IPS-20b (cell line): ENCODE measurements around the gene MYO1G.

Experiments
- H3K27ac ChIP-seq: one replicate; pipeline ENCODE4 v1.5.1; 2013; ENCODE audit warnings: low read length
- H3K27me3 ChIP-seq: 2 replicates; pipeline ENCODE4 v1.6.1; 2013; ENCODE audit warnings: mild to moderate bottlenecking, low read length, inconsistent platforms; ENCODE audit not compliant: insufficient read depth
- H3K36me3 ChIP-seq: 2 replicates; pipeline ENCODE4 v1.6.1; 2013; ENCODE audit warnings: low read depth, mild to moderate bottlenecking, inconsistent platforms, low read length, moderate library complexity; ENCODE audit not compliant: insufficient read depth
- H3K4me1 ChIP-seq: 2 replicates; pipeline ENCODE4 v1.6.1; 2013; ENCODE audit warnings: mild to moderate bottlenecking, control low read depth, inconsistent platforms, low read length, moderate library complexity; ENCODE audit not compliant: insufficient read depth
- H3K4me3 ChIP-seq: 2 replicates; pipeline ENCODE4 v1.5.1; 2013; ENCODE audit warnings: mild to moderate bottlenecking, low read length, inconsistent platforms
- H3K9ac ChIP-seq: 2 replicates; pipeline ENCODE4 v1.6.1; 2013; ENCODE audit warnings: low read depth, mild to moderate bottlenecking, inconsistent platforms, low read length, moderate library complexity
- H3K9me3 ChIP-seq: 2 replicates; pipeline ENCODE4 v1.6.1; 2013; ENCODE audit warnings: mild to moderate bottlenecking, low read depth, low read length, inconsistent platforms; ENCODE audit not compliant: insufficient read depth

The MYO1G gene

DNA sequence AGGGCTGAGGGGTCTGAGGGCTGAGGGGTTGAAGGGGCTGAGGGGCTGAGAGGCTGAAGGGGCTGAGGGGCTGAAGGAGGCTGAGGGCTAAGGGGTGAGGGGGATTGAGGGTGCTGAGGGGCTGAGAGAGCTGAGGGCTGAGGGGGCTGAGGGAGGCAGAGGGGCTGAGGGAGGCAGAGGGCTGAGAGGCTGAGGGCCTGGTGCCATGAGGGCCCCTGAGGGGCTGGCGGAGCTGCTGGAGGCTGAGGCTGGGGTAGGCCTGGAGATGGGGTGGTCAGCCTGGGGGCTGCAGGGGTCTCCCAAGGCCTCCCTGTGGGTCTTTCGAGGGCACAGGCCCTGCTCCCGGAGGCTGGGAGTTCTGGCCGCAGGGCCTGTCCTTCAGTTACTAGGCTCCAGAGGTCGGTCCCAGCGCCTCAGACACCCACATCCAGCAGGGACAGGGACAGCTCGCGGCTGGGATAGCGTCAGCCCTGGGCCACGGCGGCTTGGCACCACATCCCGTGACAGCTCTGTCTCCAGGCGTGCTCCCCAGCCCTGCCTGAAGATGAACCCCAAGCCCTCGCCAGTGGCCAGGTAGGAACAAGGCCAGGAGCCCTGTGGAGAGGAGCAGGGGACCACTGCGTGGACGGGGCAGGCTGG is 16.9 kb downstream of the MYO1G start:
- Histone ChIP-seq H3K4me3 (peak overlapping the region; percentile 50; the same call in 1 of the 2 replicates), H3K27ac (no peak overlapping the region), H3K27me3 (peaks cover 48% of the 10 kb centered on the region), H3K9me3 (no peaks in the 10 kb centered on the region), H3K9ac (peak overlapping the region; percentile 41; the same call in 1 of the 2 replicates), H3K4me1 (no peaks in the 10 kb centered on the region), H3K36me3 (no peaks in the 10 kb centered on the region)

DNA sequence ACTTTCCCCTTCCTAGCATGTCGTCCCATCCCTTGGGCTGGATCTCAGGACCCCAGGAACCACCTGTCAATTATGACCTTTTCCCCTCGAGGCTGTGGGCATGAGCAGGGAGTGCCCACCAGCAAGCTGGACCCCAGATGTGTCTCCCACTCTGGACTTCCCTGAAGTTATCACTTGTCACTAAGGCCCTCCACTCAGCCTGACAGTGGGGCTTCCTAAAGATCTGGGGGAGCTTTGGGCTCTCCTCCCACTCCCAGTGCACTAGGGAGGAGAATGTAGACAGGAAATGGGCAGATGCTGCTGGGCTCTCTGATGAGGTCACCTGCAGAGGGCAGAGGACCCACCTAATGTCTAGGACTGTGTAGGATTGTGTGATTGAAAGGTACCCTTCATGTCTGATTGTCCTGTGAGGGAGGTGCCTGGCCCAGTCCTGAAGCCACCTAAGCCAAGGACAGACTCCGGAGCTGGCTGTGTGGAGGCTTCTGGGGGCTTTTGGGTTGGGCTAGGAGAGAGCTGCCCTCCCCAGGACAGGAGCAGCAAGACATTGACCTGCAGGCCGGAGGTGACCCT is 18.7 kb downstream of the MYO1G start:
- Histone ChIP-seq H3K9ac (no peak overlapping the region), H3K27ac (no peak overlapping the region), H3K4me1 (no peaks in the 10 kb centered on the region)

DNA sequence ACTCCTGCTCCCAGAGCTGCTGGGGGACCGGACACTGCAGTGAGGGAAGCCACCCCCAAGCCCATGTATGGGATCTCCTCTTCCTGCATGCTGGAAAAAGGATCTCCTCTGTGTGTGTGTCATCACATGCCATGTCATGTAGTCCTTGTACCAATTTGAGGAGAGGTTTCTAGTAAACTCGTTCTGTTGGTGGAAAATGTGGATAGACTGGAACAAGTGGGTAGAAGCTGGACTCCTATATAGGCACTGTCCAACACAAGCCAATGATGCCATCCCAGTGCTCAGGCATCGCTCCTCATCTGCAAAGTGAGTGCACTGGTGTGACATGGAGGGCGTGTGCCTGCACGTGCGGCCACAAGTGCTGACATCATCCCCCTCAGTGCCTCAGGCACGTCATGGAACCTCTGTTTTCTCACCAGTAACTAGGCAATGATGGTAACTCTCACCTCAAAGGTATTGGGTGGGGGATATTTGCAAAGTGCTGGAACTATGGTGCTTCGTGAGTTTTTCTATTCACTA is 19.3 kb downstream of the MYO1G start:
- H3K4me1 ChIP-seq = no peaks in the 10 kb centered on the region
- no peak overlapping the region for H3K27ac ChIP-seq
- H3K9ac ChIP-seq = no peak overlapping the region
- no peaks in the 10 kb centered on the region for H3K36me3 ChIP-seq
- peaks cover 48% of the 10 kb centered on the region for H3K27me3 ChIP-seq
- no peaks in the 10 kb centered on the region for H3K9me3 ChIP-seq
- no peak overlapping the region for H3K4me3 ChIP-seq

More for the DNA sequence above, 18.7 kb downstream of the MYO1G start:
- Histone ChIP-seq H3K36me3 (no peaks in the 10 kb centered on the region), H3K9me3 (no peaks in the 10 kb centered on the region), H3K27me3 (peaks cover 48% of the 10 kb centered on the region), H3K4me3 (no peak overlapping the region)

DNA sequence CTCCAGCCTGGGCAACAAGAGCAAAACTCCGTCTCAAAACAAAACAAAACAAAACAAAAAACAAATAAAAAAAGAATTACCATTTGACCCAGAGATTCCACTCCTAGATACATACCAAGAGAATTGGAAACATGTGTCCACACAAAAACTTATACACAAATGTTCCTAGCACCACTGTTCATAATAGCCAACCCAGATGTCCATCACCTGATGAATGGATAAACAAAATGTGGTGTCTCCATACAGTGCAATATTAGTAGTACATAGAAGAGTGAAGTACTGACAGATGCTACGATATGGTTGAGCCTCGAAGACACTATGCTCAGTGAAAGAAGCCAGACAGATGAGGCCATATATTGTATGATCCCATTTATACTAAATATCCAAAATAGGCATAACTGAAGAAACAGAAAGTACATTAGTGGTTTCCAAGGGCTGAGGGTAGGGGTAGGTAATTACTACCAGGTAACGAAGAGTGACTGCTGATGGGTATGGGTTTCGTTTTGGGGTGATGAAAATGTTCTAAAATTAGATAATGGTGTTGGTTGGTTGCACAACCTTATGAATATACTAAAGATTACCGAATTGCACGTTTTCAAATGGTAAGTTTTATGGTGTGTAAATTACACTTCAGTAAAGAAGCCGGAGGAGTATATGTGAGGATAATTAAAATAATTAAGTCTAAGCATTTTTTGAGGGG is 20.0 kb downstream of the MYO1G start:
- Histone ChIP-seq H3K27ac (no peak overlapping the region), H3K9me3 (no peaks in the 10 kb centered on the region), H3K9ac (no peak overlapping the region), H3K36me3 (no peaks in the 10 kb centered on the region), H3K27me3 (peaks cover 43% of the 10 kb centered on the region), H3K4me3 (no peak overlapping the region), H3K4me1 (no peaks in the 10 kb centered on the region)

DNA sequence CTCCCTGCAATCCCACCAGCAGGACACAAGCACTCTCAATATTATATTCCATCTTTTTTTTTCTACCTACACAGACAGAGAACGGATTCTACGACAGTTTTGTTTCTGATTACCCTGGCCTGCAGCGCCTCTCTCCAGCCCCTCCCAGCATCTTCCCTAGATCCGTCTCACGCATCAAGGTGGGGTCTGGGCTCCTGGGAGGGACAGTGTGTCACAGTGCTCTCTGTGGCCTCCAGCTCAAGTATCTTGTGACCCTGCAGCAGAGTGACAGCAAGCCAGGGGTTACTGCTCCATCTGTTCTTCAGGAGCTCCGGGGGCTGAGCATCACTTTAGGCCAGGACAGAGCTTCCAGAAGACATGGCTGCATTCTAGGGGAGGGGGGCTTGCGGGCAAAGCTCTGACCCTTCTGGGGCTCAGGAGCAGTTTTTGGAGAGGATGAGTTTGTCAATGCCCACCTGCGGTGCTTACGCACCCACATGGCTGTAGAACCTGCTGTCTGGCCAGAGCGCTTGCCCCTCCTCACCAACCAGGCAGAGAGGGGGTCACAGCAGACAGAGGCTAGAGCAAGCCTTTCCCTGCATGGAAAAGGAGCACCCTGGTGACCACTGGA is 22.6 kb downstream of the MYO1G start:
- Histone ChIP-seq H3K4me3 (no peak overlapping the region), H3K9ac (no peak overlapping the region), H3K9me3 (no peaks in the 10 kb centered on the region), H3K27me3 (peaks cover 19% of the 10 kb centered on the region), H3K4me1 (no peaks in the 10 kb centered on the region), H3K27ac (no peak overlapping the region), H3K36me3 (no peaks in the 10 kb centered on the region)

DNA sequence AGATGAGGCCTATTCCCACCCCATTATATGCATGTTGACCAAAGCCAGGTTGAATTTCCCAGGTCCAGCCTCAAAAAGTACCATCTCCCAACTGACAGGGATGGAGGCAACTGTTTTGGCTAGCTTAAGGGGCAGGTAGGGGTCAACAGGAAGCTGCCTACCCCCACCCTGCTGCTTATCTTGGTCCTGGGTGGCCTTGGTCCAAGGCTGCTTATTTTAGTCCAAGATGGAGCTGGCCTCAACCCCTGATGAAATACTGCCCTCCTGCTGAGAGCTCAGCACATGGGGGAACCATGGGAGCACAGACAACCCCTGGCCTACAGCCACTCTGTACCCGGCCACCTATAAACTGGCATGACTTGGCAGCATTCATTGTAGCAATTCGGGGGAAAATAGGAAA is 23.1 kb downstream of the MYO1G start:
- H3K9me3 ChIP-seq = no peaks in the 10 kb centered on the region
- no peak overlapping the region for H3K4me3 ChIP-seq
- no peaks in the 10 kb centered on the region for H3K36me3 ChIP-seq
- H3K27me3 ChIP-seq = peaks cover 19% of the 10 kb centered on the region
- H3K4me1 ChIP-seq = no peaks in the 10 kb centered on the region
- no peak overlapping the region for H3K9ac ChIP-seq
- no peak overlapping the region for H3K27ac ChIP-seq

DNA sequence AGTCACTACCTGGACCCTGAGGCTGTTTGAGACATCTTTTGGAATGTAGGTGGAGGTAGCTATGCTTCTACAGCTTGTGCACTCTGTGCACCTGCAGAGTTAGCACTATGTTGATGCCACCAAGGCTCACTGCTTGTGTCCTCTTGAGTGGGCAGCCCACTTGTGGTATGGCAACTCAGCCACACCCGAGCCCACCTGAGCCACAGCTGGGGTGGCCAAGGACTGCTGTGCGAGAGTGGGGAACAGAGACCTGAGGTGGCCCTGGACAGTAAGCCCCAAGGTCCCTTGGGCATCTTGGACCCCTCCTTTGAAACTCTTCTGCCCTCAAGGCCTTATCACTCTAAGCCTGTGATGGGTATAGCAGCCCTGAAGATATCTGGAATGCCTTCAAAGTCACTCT is 25.7 kb downstream of the MYO1G start:
- Histone ChIP-seq H3K27me3 (0 out of 2 replicates have a peak, but pooled peaks cover 6% of the 10 kb centered on the region), H3K9ac (no peak overlapping the region), H3K4me1 (no peaks in the 10 kb centered on the region), H3K4me3 (no peak overlapping the region), H3K9me3 (no peaks in the 10 kb centered on the region), H3K27ac (no peak overlapping the region), H3K36me3 (no peaks in the 10 kb centered on the region)

DNA sequence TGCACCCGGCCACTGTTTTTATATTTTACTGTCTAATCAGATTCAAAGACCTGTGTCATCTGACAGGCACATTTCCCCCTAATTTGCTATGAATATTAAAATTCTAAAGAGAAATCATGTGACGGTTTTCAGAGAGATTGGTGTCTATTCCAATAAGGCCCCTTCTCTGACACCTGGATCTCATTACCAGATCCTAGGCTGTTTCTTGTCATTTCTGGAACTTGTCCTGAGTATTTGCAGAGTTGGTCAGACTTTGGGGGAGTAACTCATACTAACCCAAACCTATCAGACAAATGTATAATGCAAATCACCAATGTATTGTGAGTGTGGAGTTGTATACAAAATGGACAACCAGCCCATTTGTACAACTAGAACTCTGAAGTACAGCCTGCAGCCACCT is 29.5 kb downstream of the MYO1G start:
- Histone ChIP-seq H3K4me3 (no peak overlapping the region), H3K36me3 (no peaks in the 10 kb centered on the region), H3K9me3 (no peaks in the 10 kb centered on the region), H3K27me3 (0 out of 2 replicates have a peak, but pooled peaks cover 6% of the 10 kb centered on the region), H3K9ac (no peak overlapping the region), H3K4me1 (no peaks in the 10 kb centered on the region), H3K27ac (no peak overlapping the region)

DNA sequence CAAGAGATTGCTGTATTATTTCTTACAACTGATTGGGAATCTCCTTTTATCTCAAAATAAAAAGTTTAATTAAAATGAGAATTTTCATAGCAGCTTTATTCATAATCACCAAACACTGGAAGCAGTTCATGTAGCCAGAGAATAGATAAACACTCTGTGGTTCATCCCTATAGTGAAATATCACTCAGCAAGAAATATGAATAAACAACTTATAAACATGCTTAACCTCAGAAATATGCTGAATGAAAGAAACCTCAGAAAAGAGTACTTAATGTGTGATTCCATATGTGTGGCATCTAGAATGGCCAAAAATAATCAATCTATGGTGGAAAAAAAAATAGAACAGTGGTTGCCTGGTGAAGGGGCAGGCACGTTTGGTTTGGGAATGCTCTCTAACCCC is 33.3 kb downstream of the MYO1G start:
- Histone ChIP-seq H3K27me3 (0 out of 2 replicates have a peak, but pooled peaks cover 5% of the 10 kb centered on the region), H3K9me3 (no peaks in the 10 kb centered on the region), H3K9ac (no peak overlapping the region), H3K4me3 (no peak overlapping the region), H3K27ac (no peak overlapping the region), H3K36me3 (no peaks in the 10 kb centered on the region), H3K4me1 (no peaks in the 10 kb centered on the region)

DNA sequence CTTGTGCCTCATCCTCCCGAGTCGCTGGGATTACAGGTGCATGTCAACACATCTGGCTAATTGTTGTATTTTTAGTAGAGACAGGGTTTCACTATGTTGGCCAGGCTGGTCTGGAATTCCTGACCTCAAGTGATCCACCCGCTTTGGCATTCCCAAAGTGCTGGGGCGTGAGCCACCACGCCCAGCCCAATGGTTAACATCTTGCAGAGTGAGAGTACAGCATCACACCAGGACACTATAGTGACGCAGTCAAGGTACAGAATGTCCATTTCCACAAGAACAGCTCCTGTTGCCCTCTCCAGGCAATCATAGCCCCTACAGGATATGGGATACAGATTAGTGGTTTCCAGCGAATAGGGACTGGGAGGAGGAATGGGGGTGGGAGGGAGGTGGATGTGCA is 34.0 kb downstream of the MYO1G start:
- Histone ChIP-seq H3K4me3 (no peak overlapping the region), H3K4me1 (no peaks in the 10 kb centered on the region), H3K27ac (no peak overlapping the region), H3K27me3 (no peaks in the 10 kb centered on the region), H3K9ac (no peak overlapping the region), H3K36me3 (no peaks in the 10 kb centered on the region), H3K9me3 (no peaks in the 10 kb centered on the region)

DNA sequence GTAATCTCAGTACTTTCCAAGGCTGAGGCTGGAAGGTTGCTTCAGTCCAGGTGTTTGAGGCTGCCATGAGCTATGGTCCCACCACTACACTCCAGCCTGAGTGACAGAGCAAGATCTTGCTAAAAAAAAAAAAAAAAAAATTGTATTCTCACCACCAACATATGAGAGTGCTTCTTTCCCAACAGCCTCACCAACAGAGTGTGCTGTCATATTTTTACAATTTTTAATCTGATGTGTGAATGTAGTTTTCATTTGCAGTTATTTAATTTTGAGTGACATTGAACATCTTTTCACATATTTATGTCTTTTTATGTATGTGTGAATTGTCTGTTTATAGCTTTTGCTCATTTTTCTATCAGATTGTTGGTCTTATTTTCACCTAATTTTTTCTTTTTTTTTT is 35.2 kb downstream of the MYO1G start:
- H3K27ac ChIP-seq = no peak overlapping the region
- H3K36me3 ChIP-seq = no peaks in the 10 kb centered on the region
- H3K9ac ChIP-seq = no peak overlapping the region
- H3K4me1 ChIP-seq = no peaks in the 10 kb centered on the region
- H3K9me3 ChIP-seq = no peaks in the 10 kb centered on the region
- H3K27me3 ChIP-seq = no peaks in the 10 kb centered on the region
- H3K4me3 ChIP-seq = no peak overlapping the region
